Pancreas (tissue), 10 donors: Measurements from ENCODE around the gene BTBD9. TPM values are rescaled to one million over a fixed set of nuclear protein-coding genes. Genes with fewer than 3 reads are reported as not detected.

Experiments
- ATAC-seq, 4 donors: fragments of 200-7000 bp; cut with Tn5 transposase; one replicate each; pipeline versions ENCODE4 v1.8.0 to v1.9.1; 2020; ENCODE audit warnings: mild to moderate bottlenecking in 4 of 4, moderate library complexity in 4 of 4
- DNase-seq, 6 donors: peaks; one replicate each; pipeline ENCODE4 v3.0.0-alpha.2; 2020
- FAIRE-seq: peaks from 2 replicates; lab custom pipeline; 2012; peaks lifted over from hg19 to GRCh38; lab: Jason Lieb, UNC
- H3K27ac ChIP-seq, 4 donors: fragments of 200-600 bp; sonication (generic); 1 replicate in 3 of 4; 2 replicates in 1 of 4; pipeline versions ENCODE4 v1.5.0 to v1.8.0; 2020
- H3K27me3 ChIP-seq, 4 donors: fragments of 200-600 bp; one replicate each; pipeline ENCODE4 v1.8.0; 2021
- H3K36me3 ChIP-seq, 3 donors: fragments of 200-600 bp; sonication (generic) in 1 of 3; one replicate each; pipeline versions ENCODE4 v1.5.0 to v1.8.0; 2020 to 2021
- H3K4me1 ChIP-seq, 3 donors: fragments of 200-600 bp; one replicate each; pipeline ENCODE4 v1.8.0; 2021
- H3K4me3 ChIP-seq, 4 donors: fragments of 200-600 bp; sonication (generic) in 2 of 4; one replicate each; pipeline versions ENCODE4 v1.5.0 to v1.8.0; 2020 to 2021
- H3K9me3 ChIP-seq, 4 donors: fragments of 200-600 bp; one replicate each; pipeline ENCODE4 v1.8.0; 2021
- CTCF ChIP-seq, 4 donors: fragments of 200-600 bp; sonication (generic) in 3 of 4; IDR thresholded peaks; one replicate each; pipeline versions ENCODE4 v1.5.0 to v1.8.0; 2021; ENCODE audit warnings: antibody characterized with exemption in 4 of 4
- WGBS, 2 donors: extraction: QIAGEN DNeasy Blood & Tissue Kit; methylation state at CpG; one replicate each; pipeline ENCODE4 v1.1.7; 2013; 5-methylcytosine and 5-hydroxymethylcytosine counted together
- intact Hi-C, 3 donors: fragments of 100-400 bp; cut with DNase I; formaldehyde crosslinking; loops; one replicate each; pipeline versions ENCODE4 v1.11.1 to v1.14.2; 2022
- polyA plus RNA-seq, 2 donors: library from polyadenylated mRNA; stranded (reverse); fragments of 200-250 nt; gene quantifications; one replicate each; pipeline ENCODE4 v1.2.3, GENCODE V29; 2013
- total RNA-seq, 6 donors: library from RNA; stranded (reverse); fragmentation: NEBNext Ultra II Directional in 4 of 6; extraction: Animal tissue kit (Norgen Biotek cat#: 25700) in 4 of 6; gene quantifications; one replicate each; pipeline versions ENCODE4 v1.2.1 to v1.2.4, GENCODE V29; 2021 to 2023
- donor health status: healthy with polysubstance abuse.
- donor health status: DM: no; HTN: no; CAD: no; lungs with moderate emphysema.
- donor health status: DM: no; HTN: no; CAD: no.
- donor health status: control.
- donor health status: control.
- donor health status: Bipolar disorder and iron deficiency.
- donor health status: DM: yes; HTN: yes; CAD: no.
- donor health status: DM: no; HTN: no; CAD: no.
- donor health status: DM: no; HTN: no; CAD: no.
- donor health status: DM: yes; HTN: yes; CAD: no.

The BTBD9 gene
- total and polyA plus RNA-seq, 8 donors = 2.2 to 11.0 (median 7.1) TPM

DNA sequence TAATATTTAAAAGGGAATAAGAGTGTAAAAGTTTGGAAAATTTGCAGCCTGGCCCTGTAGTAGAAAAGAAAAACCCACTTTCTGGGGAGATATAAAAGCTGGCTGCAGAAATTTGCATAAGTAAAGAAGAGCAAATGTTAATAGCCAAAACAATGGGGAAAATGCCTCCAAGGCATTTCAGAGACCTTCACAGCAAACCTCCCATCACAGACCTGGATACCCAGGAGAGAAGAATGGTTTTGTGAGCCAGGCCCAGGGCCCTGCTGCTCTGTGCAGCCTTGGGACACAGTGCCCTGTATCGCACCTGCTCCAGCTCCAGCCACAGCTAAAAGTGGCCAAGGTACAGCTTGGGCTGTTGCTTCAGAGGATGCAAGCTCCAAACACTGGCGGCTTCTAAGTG, 113.8 kb downstream of the BTBD9 start:
- WGBS, 2 donors = 97 to 98% methylated on average over 2 of the region's 2 CpGs
- intact Hi-C loops = no loop called here
- DNase-seq (no peak), ATAC-seq (no peak), FAIRE-seq (no peak)
- no peaks in the 10 kb centered on the region for H3K4me1 ChIP-seq
- H3K36me3 ChIP-seq = no peaks in the 10 kb centered on the region
- no peaks in the 10 kb centered on the region for H3K9me3 ChIP-seq
- TF ChIP-seq CTCF (IDR thresholded peaks at IDR 0.05) = no peak
- H3K27me3 ChIP-seq = no peaks in the 10 kb centered on the region
- H3K27ac ChIP-seq = no peak overlapping the region
- H3K4me3 ChIP-seq = no peak overlapping the region

GRCh38 chr6:38524436-38525145, 115.1 kb downstream of the BTBD9 start:
- Histone ChIP-seq H3K27me3 (no peaks in the 10 kb centered on the region), H3K27ac (no peak overlapping the region), H3K9me3 (no peaks in the 10 kb centered on the region), H3K4me1 (no peaks in the 10 kb centered on the region), H3K36me3 (no peaks in the 10 kb centered on the region), H3K4me3 (no peak overlapping the region)
- DNase-seq = no peak
- WGBS, 2 donors = 92 to 95% methylated on average over 3 of the region's 3 CpGs
- intact Hi-C loops = no loop called here
- no peak for TF ChIP-seq CTCF (IDR thresholded peaks at IDR 0.05)
- no peak for FAIRE-seq
- no peak for ATAC-seq

GRCh38 chr6:38522322-38522721, 117.4 kb downstream of the BTBD9 start:
- no peaks in the 10 kb centered on the region for H3K27me3 ChIP-seq
- H3K36me3 ChIP-seq = no peaks in the 10 kb centered on the region
- no peaks in the 10 kb centered on the region for H3K4me1 ChIP-seq
- no peak overlapping the region for H3K4me3 ChIP-seq
- FAIRE-seq = no peak
- H3K27ac ChIP-seq = no peak overlapping the region
- no peak for TF ChIP-seq CTCF (IDR thresholded peaks at IDR 0.05)
- 22 to 50% methylated on average over 2 of the region's 2 CpGs for WGBS, 2 donors
- DNase-seq = no peak
- intact Hi-C loops = no loop called here
- ATAC-seq = peak in 1 of 4 donors; percentile 25
- no peaks in the 10 kb centered on the region for H3K9me3 ChIP-seq

GRCh38 chr6:38518511-38519304, 121.0 kb downstream of the BTBD9 start:
- H3K36me3 ChIP-seq = no peaks in the 10 kb centered on the region
- DNase-seq = no peak
- no peak overlapping the region for H3K4me3 ChIP-seq
- TF ChIP-seq CTCF (IDR thresholded peaks at IDR 0.05) = no peak
- no peak overlapping the region for H3K27ac ChIP-seq
- FAIRE-seq = no peak
- no peaks in the 10 kb centered on the region for H3K9me3 ChIP-seq
- no peaks in the 10 kb centered on the region for H3K27me3 ChIP-seq
- intact Hi-C loops = no loop called here
- no peak for ATAC-seq
- H3K4me1 ChIP-seq = no peaks in the 10 kb centered on the region

- intact Hi-C loops = no loop called here
- TF ChIP-seq CTCF (IDR thresholded peaks at IDR 0.05) = no peak
- H3K4me3 ChIP-seq = no peak overlapping the region
- DNase-seq (no peak), FAIRE-seq (no peak), ATAC-seq (no peak)
- no peaks in the 10 kb centered on the region for H3K9me3 ChIP-seq
- no peaks in the 10 kb centered on the region for H3K27me3 ChIP-seq
- no peaks in the 10 kb centered on the region for H3K36me3 ChIP-seq
- no peak overlapping the region for H3K27ac ChIP-seq
- no peaks in the 10 kb centered on the region for H3K4me1 ChIP-seq
Measured at GRCh38 chr6:38517005-38517404, 122.7 kb downstream of the BTBD9 start.
